HepG2 (cell line): ENCODE results near the gene TRNT1.

Source experiments
- POLR2A ChIP-seq, 2 experiments: IDR thresholded peaks; 2 replicates each; pipeline ENCODE4 v1.6.1; 2011; ENCODE audit warnings: low read depth in 2 of 2, low read length in 2 of 2, mild to moderate bottlenecking in 1 of 2, moderate library complexity in 1 of 2; ENCODE audit not compliant: insufficient read depth in 1 of 2
- ZSCAN20 ChIP-seq: sonication (generic); formaldehyde crosslinking; IDR thresholded peaks from 2 replicates; pipeline ENCODE4 v1.4.0; 2020; ENCODE audit warnings: missing genetic modification reagents, mild to moderate bottlenecking, borderline replicate concordance

GRCh38 chr3:3196148-3196861 lies 69.6 kb downstream of the TRNT1 start:
- TF ChIP-seq ZSCAN20 (CRISPR knock-in tag) (no peak), POLR2A (IDR thresholded peaks at IDR 0.05; ENCODE audit: insufficient read depth in 1 of 2, low read depth in 2 of 2, low read length in 2 of 2) (no peak)
